ENCODE data around the gene CLCN3.
"Not testable (repeated sequence)": the region's sequence is repeated elsewhere in the genome, so short reads cannot be mapped to it uniquely, and the experiment has no call there.

Gene CLCN3

DNA sequence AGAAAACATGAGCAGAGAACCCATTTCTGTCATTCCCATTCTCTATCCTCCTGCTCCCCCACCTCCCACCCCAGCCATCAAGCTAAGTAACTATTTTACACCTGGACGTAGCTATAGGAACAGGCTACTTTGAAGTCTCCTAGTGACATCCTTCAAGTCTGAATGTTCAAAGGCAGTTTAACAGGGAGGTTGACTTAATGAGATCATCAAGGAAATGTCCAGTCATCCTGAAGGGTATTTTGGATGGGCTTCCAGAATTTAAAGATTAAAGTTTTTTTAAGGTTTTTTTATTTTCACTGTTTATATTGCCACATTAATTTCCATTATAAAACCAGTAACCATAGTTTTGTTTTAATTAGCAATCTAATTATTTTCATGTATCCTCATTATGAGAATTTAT lies 96.3 kb downstream of the CLCN3 start:
- no peak for DNase-seq

DNA sequence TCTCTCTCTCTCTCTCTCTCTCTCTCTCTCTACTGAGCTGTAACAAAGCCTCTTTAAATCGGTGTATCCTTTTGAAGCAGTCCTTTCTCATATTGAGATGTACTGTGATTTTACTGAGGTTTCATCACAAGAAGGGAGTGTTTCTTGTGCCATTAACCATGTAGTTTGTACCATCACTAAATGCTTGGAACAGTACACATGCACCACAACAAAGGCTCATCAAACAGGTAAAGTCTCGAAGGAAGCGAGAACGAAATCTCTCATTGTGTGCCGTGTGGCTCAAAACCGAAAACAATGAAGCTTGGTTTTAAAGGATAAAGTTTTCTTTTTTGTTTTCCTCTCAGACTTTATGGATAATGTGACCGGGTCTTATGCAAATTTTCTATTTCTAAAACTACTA lies 100.2 kb downstream of the CLCN3 start:
- DNase-seq = peak in 2 of 6 experiments; percentile 12 to 19

DNA sequence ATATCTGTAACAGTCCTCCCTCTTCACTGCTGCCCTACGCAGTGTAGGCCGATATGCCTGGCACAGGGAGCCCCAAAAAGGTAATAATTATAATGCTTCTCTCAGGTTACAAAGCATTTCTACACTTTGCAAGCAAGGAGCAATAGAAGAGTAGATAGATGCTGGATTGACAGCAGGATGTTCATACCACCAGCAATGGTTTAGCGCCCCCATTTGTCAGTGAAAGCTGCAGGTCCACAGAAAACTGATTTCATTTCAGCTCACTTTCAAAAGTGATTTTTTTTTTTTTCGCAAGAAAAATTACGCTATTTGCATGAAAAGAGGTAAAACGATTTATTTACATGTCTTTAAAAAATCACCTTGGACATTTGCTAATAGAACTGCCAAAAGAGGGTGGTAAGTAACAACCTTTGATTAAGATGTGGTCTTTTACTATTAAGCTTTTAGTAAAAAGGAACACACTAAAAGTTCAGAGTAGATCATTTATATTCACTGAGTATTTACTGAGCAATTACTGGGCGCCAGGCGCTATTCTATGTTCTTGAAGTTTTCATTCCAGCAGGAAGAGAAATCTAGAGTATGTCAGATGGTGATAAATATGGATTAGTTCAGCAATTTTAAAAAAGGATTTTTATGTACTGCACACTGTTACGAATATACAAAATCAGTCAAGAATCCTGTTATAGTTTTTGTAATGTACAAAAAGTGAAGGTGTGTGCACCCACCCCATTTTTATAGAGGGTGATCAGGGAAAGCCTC lies 103.0 kb downstream of the CLCN3 start:
- DNase-seq = no peak

DNA sequence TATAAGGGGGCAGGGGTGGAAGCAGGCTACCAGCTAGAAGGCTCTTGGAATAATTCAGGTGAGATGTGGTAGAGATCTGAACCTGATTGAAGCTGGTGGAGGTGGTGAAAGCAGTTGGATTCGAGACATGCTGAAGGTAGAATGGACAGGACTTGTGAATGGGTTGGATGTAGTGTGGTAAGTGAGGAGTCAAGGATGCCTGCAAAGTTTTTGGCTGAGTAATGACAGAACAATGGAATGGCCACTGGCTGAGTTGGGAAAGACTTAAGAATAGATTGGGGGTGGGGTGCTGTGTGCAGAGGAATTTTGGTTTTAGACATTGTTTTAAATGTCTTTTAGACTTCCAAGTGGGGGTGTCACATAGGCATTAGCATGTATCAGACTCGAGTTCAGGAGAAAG lies 103.9 kb downstream of the CLCN3 start:
- no peak for DNase-seq

DNA sequence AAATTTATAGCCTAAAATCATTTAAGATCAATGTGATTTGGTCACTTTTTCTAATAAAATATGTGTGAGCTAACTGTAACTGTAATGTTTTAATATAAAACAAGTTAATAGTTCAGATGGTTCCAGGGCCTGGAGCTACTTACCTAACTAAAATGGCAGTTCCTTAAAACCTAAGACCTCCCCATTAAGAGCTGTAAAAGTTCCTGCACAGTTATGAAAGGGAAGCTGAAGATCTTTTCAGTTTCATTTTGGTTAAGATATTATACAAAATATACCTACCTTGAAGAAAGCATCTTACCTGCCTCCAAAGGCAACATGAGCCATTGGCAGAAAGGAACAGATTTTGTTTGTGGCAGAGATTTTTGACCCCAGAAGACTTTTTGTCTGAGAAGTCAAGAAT lies 107.2 kb downstream of the CLCN3 start:
- DNase-seq = no peak

DNA sequence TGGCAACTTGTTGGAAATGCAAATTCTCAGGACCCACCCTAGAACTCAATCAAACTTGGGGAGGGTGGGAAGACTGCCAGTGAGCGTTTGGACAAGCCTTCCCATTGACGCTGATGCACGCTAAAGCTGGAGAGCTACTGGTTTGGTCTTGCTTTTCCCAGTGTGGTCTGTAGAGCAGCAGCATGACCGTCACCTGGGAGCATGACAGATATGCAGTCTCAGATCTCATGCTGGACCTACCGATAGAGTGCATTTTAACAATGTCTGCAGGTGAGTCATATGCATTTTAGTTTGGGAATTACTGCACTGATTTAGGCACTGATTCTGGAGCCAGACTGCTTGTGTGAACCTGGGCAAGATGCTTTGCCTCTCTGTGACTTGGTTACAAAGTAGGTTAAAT lies 110.2 kb downstream of the CLCN3 start:
- no peak for DNase-seq

DNA sequence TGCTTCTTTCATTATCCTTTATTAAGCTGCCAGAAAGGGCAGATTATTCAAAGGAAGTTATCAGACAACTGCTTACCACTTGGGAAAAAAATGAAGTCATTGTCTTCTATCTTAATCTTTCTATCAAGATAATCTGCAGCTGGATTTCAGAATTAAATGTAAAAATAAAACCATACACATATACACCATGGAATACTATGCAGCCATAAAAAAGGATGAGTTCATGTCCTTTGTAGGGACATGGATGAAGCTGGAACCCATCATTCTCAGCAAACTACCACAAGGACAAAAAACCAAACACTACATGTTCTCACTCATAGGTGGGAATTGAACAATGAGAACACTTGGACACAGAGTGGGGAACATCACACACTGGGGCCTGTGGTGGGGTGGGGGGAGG lies 118.2 kb downstream of the CLCN3 start:
- not testable (repeated sequence) for DNase-seq

DNA sequence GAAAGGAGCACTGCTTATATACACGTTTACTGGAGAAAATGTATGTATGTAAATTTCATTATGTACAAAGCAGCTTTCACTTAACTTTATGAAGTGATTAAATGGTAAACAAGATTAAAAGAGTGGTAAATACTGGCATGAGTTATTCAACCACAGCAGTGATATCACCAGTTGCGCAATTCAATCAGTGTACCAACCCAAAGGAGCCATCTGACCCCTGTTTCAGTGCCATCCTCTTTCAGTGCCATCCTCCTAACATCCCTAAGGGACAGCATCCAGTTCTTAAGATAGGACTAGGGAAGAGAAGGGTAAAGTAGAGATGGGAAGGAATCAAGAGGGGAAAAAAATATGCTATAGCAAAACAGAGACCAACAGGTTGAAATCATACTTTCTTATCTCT lies 121.2 kb downstream of the CLCN3 start:
- DNase-seq = no peak

DNA sequence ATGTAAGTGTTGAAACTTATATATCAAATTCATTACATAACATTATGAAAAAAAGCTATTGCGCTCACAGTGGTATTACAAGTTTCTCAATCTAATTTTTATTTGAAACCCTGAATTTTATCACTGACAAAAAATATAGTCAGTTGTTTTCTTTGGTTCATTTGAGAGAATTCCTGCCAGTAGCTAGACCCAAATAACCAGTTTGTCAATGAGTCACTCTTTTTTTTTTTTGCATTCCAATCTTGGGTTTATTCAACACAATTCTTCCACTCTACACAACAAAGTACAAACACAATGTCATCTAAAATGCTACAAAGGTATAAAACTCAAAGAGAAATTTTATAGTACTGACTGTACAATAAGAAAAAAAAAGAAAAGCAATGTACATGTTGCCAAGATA lies 124.2 kb downstream of the CLCN3 start:
- no peak for DNase-seq

DNA sequence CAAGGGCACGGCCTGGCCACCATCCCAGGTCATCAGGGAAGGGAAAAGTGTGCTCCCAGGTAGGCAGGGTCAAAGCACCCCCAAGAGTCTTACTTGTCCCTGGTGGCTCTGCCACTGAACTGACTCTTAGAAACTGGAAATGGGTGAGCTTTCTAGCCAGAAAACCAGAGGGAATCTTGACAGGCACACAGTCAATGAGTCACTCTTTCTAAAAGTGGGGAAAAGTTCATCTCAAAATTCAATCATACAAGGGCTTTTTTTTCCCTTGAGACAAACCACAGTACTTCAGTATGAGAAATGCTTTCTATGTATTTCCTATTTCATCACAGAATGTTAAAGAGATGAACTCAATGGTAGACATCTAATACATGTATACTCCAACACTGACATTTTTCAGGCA lies 124.9 kb downstream of the CLCN3 start:
- no peak for DNase-seq

DNA sequence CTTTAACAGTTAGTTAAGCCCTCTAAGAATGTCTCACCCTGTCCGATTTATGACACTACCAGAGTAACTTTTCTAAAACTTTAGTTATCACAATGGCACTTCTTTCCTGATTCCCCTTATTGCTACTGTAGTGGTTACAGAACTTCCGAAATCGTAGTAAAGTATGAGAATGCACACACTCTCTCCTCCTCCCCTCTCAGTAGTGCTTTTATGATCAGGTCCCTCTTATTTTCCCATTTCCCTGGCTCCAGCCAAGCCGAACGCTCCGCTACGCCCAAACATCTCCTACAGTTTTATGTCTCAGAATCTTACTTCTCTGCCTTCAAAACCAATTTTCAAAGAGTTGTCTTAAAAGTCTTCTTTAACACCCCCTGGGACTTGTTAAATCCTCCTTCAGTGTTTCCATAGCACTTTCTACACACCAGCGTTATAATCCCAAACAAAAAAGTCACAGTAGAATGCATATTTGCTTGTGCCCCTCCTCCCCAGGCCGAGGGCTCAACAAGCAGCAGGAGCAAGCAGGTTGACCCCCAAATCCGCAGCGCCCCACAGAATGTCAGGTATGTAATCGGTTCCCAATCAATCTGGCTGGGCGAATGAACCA lies 136.7 kb downstream of the CLCN3 start:
- DNase-seq = peak in 2 of 6 experiments; percentile 20 to 24

DNA sequence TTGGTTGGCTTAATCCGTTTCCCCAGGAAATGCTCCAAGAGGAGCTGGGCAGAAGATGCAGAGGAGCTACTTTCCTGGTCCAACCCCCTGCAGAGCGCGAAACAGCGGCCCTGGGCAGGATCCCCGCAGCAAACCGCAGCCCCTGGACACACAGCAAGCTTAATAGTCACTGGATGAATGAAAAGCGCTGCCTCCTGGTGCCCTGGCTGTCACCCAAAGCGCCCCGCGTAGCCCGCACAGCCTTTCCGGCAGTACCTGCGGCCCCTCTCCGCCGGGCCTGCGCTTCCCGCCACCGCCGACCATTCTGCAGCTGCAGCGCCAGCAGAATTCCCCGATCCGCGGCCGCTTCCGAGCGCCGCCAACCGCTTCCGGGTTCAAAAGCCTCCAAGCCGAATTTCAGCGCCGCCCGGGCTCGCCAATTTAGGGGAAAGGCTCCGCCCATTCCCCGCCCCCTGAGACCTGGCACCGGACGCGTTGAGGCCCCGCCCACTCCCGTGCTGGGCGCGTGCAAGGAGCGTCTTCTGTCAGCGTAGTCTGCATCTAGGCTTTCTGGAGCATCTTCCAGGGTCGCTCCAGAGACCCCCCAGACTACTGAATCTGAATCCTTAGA lies 137.3 kb downstream of the CLCN3 start, which contains the start of gene HPF1:
Gene HPF1 (minus strand): TSS at position 370 of the 610 bp plus-strand sequence. CDS start 67 bp downstream, at position 303.
- DNase-seq = peak; percentile 80 to 91 (median 89)

DNA sequence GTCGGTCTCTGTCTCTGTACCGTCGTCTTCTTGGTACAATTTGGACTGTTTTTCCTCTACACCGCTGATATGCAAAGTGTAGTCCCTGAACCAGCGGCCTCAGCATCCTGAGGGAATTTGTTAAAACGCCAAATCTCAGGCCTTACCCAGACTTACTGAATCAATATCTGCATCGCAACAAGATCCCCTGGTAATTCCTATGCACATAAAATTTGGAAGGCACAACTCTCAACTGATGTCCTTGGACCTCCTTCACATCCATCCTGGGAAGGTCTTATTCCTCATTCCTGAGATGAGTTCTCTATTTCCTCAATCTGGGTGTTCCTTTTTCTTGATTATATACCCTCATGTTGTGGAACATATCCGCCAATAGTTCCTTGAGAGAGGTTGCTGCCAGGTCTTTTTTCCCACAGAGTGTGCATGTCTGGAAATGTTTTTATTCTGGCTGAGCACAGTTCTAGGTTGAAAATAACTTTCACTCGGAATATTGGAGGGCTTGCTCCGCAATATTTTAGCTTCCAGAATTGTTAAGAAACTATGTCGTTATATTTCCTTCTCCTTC lies 138.1 kb downstream of the CLCN3 start:
- DNase-seq = no peak

DNA sequence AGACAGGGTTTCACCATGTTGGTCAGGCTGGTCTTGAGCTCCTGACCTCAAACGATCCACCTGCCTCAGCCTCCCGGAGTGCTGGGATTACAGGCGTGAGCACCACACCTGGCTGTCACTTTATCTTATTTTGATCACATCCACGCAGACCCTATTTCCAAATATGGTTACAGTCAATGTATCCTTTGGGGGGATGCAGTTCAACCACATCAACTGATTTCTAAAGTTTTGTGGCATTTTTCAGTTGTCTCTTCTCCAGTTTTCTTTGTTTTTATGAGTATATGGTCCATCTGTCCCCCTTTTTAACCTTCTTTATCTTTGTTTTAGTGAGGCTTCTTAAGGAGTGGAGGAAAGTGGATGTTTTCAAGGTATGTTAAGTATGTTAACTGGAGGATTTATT lies 141.5 kb downstream of the CLCN3 start:
- DNase-seq = no peak

DNA sequence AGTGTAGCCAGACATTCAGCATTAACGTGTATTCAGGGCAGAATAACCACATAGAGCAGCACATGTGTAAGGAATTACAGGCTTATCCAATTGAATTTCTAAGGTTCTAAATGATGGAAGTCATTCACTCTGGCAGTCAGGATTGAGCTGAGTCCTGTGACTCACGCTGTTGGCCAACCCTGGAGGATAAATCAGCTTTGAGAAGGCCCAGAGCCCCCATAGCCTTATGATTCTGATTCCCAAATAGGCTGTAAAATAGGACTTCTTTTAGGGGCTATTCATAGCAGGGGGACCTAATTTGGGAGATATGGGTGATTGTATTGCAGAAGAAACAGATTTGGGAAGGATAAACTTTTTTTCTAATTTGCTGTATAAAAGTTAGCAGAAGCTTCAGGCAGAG lies 145.5 kb downstream of the CLCN3 start:
- DNase-seq = no peak

DNA sequence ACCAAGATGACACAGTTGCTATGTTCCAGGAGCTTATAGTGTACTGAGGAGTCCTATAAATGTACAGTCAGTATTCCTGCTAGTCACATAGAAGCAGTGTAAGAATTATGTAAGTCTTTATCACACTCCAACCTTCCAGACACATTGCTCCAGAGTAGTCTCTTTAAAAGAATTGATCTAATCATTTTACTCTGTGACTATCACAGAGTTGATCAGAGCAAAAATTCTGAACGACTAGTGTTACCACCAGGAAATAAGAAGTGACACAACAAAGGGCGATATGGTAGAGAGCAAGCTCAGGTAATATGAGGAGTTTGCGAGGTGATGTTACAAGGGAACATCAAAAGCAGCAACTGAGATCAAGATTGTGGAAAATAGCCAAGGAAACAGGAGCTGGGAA lies 146.4 kb downstream of the CLCN3 start:
- DNase-seq = no peak

DNA sequence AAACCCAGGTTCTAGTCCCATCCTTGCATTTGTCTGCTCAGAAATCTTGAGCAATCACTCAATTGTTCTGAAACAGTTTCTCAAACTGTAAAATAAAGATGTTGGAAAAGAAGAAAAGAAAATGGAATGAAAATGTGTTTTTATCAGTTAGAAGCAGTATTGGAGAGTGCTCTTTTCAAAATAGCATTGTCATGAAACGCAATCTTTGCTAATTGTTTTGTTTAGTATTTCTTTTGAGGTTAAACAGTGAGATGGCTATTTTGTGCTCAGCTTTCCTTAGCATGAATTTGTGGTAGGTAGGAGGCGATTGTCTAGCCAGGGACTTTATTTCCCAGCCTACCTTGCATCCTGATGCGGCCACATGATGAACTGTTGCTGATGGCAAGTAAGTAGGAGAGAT lies 148.0 kb downstream of the CLCN3 start:
- no peak for DNase-seq

DNA sequence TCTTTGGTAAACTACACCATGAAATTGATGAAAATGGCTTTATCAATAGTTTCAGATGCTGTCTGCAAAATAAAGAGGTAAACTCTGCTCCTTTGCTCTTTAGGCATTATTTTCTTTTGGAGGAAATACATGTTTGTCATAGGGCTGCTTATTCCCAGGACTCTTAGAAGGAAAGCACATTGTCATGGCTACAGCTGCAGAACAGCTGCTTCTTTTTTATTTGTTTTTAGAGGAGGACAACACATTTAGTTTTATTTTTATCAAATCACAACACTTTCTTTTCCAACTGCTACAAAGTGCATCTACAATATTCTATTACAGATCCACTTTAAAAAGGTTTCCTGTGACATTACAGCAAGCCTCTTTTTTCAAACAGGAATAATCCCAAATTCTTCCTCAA lies 150.0 kb downstream of the CLCN3 start:
- no peak for DNase-seq

DNA sequence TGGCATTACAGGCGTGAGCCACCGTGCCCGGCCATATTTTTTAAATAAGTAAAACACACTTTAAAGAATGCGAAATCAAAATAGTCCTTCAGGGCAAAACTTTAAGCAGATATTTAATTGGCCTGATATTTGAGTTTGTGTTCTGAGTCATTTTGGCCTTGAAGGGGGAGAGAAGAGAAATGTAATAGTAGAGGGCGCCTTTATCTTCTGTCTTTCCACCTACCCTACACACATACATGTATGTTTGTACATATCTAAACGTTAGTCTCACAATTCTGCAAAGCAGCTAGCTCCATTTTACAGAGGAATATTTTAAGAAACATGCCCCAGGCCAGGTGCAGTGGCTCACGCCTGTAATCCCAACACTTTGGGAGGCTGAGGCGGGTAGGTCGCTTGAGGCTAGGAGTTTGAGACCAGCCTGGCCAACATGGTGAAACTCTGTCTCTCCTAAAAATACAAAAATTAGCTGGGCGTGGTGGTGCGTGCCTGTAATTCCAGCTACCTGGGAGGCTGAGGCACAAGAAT lies 151.2 kb downstream of the CLCN3 start:
- DNase-seq = not testable (repeated sequence)
